Measurements from ENCODE around the gene PRDM2. TPM values are rescaled to one million over a fixed set of nuclear protein-coding genes. Genes with fewer than 3 reads are reported as not detected.

Gene PRDM2
- total and polyA plus RNA-seq, 2 experiments from 2014 or later, result 19.1 to 26.0 TPM

DNA sequence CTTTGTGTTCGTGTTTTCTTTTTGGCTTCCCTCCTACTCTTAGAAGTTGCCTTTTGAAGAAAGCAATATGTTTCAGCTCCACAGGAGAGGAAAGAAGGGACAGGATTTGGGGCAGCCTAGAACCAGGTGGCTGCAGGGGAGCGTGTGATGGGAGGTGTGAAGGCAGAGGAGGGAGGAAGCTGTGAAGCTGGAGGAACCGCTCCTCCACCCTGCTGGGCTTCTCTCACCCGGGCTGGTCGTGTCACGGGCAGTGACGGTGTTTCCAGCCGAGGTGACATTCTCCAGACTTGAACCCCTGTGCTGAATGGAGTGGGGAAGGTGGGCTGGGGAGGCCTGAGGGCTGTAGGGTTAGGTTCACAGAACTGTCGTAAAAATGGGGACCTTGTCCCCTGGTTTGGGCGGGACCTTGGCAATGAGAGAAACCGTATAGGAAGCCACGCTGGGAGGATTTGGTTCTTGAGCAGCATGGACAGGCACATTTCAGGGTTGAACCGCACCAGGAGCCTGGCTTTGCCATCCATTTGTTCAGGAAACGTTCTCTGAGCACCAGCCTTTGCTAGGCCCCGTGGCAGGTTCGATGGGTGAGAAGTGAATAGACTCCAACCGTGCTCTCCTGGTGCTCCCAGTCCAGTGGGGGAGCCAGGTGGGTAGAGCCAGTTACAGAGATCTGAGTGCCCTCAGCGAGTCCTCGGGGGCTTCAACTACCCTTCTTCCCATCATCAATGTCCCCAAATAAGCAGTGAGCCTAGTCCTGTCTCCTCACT, 103.0 kb downstream of the PRDM2 start:
- Histone ChIP-seq H3K4me3 (no peak overlapping the region), H3K36me3 (no peaks in the 10 kb centered on the region), H3K27ac (no peak overlapping the region), H3K9me3 (ENCODE audit: low read depth) (no peaks in the 10 kb centered on the region), H3K4me1 (ENCODE audit: low read depth) (no peaks in the 10 kb centered on the region), H3K27me3 (no peaks in the 10 kb centered on the region)
- no peak for DNase-seq (ENCODE audit: low read depth in 1 of 2, low spot score in 1 of 2)
- TF ChIP-seq, protein P1, sequence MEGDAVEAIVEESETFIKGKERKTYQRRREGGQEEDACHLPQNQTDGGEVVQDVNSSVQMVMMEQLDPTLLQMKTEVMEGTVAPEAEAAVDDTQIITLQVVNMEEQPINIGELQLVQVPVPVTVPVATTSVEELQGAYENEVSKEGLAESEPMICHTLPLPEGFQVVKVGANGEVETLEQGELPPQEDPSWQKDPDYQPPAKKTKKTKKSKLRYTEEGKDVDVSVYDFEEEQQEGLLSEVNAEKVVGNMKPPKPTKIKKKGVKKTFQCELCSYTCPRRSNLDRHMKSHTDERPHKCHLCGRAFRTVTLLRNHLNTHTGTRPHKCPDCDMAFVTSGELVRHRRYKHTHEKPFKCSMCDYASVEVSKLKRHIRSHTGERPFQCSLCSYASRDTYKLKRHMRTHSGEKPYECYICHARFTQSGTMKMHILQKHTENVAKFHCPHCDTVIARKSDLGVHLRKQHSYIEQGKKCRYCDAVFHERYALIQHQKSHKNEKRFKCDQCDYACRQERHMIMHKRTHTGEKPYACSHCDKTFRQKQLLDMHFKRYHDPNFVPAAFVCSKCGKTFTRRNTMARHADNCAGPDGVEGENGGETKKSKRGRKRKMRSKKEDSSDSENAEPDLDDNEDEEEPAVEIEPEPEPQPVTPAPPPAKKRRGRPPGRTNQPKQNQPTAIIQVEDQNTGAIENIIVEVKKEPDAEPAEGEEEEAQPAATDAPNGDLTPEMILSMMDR (IDR thresholded peaks at IDR 0.05; ENCODE audit: low read depth, low read length), result no peak

DNA sequence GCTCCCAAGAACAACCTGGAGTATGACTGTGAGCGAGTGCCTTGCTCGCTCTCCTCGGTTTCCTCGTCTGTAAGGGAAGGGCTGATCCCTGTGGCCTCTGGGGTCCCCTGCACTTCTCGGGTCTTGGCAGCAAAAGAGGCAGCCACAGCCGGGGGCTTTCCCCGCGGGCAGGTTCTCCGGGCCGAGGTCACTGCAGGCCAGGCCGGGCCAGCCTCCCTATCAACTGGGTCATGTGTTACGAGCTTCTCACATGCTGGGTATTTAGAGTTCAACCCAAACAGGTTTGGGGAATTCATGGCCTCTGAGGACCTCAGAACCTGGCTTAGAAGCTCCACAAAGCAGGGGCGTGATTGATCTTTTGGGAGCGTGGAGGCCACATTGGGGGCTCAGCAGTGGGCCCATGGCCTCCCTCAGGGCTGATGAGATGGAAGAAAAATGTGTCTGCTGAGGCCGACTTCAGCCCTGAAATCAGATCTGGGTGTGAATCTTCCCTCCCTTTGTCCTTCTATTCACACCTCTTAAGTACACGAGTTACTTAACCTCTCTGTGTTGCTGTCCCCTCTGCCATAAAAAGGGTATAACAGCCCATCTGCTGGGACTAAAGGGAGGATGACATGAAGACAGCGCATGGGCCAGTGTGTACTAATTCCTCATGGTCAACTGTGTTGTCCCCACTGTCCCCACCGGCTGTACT, 103.7 kb downstream of the PRDM2 start:
- Histone ChIP-seq H3K27ac (no peak overlapping the region), H3K4me1 (ENCODE audit: low read depth) (no peaks in the 10 kb centered on the region), H3K9me3 (ENCODE audit: low read depth) (no peaks in the 10 kb centered on the region), H3K4me3 (no peak overlapping the region), H3K36me3 (no peaks in the 10 kb centered on the region), H3K27me3 (no peaks in the 10 kb centered on the region)
- no peak for DNase-seq (ENCODE audit: low read depth in 1 of 2, low spot score in 1 of 2)
- TF ChIP-seq, protein P1 (IDR thresholded peaks at IDR 0.05; ENCODE audit: low read depth, low read length), result no peak

DNA sequence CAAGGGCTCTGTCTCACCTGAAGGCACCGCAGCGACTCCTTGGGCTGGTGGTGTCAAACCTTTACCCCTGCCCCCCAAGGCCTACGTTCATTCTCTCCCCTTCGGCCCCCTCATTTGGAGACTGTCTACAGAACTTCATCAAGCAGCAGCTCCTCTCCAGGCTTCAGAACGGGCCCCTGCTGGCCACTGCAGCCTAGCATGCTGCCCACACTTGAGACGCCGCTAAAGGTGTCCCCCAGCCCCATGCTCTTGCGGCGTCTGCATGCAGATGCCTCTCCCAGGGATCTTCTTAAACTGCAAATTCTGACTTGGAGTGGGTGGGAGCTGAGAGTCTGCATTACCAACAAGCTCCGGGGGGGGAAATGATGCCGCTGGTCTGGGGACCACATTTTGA, 104.2 kb downstream of the PRDM2 start:
- no peaks in the 10 kb centered on the region for H3K27me3 ChIP-seq
- no peak overlapping the region for H3K27ac ChIP-seq
- H3K4me1 ChIP-seq (ENCODE audit: low read depth), result no peaks in the 10 kb centered on the region
- DNase-seq (ENCODE audit: low read depth in 1 of 2, low spot score in 1 of 2), result no peak
- no peaks in the 10 kb centered on the region for H3K36me3 ChIP-seq
- TF ChIP-seq, protein P1 (IDR thresholded peaks at IDR 0.05; ENCODE audit: low read depth, low read length), result no peak
- H3K4me3 ChIP-seq, result no peak overlapping the region
- no peaks in the 10 kb centered on the region for H3K9me3 ChIP-seq (ENCODE audit: low read depth)

DNA sequence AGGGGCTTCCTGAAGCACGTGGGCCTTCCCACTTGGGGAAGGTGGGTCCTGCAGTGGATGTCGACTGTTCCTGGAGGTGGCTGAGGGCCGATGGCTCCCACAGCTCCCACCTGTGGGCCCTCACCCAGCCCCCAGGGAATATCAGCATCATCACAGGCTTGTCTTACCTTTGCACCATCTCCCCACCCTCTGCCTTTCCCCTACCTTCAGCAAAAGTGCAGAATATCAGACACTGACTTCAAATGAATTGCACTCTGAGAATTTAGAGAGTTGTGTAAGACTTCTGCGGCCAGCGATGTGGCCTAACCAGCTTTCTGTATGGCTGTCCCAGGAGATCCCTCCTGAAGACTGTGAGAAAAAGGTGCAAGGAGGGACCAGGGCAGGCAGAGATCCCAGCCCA, 105.4 kb downstream of the PRDM2 start:
- Histone ChIP-seq H3K36me3 (no peaks in the 10 kb centered on the region), H3K27ac (no peak overlapping the region), H3K4me3 (no peak overlapping the region), H3K27me3 (no peaks in the 10 kb centered on the region), H3K4me1 (ENCODE audit: low read depth) (no peaks in the 10 kb centered on the region), H3K9me3 (ENCODE audit: low read depth) (no peaks in the 10 kb centered on the region)
- TF ChIP-seq, protein P1 (IDR thresholded peaks at IDR 0.05; ENCODE audit: low read depth, low read length), result no peak
- DNase-seq (ENCODE audit: low read depth in 1 of 2, low spot score in 1 of 2), result no peak

DNA sequence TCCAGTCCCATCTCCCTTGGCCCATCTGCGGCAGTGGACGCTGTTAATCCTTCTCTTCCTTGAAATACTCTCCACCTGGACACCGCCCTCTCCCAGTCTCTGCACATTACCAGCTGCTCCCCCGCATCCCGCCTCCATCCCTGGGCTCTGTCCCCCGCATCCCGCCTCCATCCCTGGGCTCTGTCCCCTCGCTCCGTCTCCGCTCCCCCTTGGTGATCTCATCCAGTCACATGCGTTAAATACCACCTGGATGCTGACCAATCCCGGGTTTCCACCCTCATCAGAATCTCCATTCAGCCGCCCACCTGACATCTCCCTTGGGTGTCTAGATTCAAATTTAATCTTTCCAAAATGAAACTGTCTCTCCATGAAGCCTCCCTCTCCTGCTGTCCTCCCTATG, 106.1 kb downstream of the PRDM2 start:
- Histone ChIP-seq H3K27me3 (no peaks in the 10 kb centered on the region), H3K4me3 (no peak overlapping the region), H3K27ac (no peak overlapping the region), H3K36me3 (no peaks in the 10 kb centered on the region), H3K4me1 (ENCODE audit: low read depth) (no peaks in the 10 kb centered on the region), H3K9me3 (ENCODE audit: low read depth) (no peaks in the 10 kb centered on the region)
- TF ChIP-seq, protein P1 (IDR thresholded peaks at IDR 0.05; ENCODE audit: low read depth, low read length), result no peak
- DNase-seq (ENCODE audit: low read depth in 1 of 2, low spot score in 1 of 2), result no peak
